GM12875 (cell line): ENCODE results near the gene STRN3.
"Not testable (repeated sequence)": the region's sequence is repeated elsewhere in the genome, so short reads cannot be mapped to it uniquely, and the experiment has no call there.

Source experiments
- H3K4me3 ChIP-seq: one replicate; pipeline ENCODE4 v1.5.1; 2011; ENCODE audit warnings: low read depth, low read length, control low read depth
- CTCF ChIP-seq: IDR thresholded peaks from 2 replicates; pipeline ENCODE4 v1.5.1; 2011; ENCODE audit warnings: low read depth, mild to moderate bottlenecking, control low read depth, inconsistent platforms, low read length, moderate library complexity, borderline replicate concordance; ENCODE audit not compliant: insufficient read depth

STRN3 gene

DNA sequence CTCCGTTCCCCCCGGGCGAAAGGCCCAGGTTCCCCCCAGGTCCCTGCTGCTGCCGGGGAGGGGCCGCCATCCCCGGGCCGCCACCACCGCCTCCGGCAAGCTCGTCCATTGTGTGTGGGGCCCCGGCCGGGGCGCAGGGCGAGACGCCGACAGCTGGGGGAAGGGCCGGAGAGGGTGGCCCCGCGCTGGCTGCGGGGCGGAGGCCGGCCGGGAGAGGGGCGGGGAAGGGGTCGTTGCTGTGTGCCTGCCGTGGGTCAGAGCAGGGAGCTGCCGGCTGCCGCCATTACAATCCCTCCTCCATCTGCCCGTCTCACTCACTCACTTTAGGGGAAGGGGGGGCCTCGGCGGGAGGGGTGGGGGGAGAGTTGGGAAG, at the start of gene STRN3:
TSS of gene STRN3 (minus strand) at position 303 of the 373 bp plus-strand sequence. CDS start at position 109, 194 bp downstream.
- H3K4me3 ChIP-seq: peak within 1 kb of the TSS; percentile 60
- TF ChIP-seq CTCF: no peak

- TF ChIP-seq CTCF: no peak
These were observed 49.0 kb upstream of the STRN3 start for GRCh38 chr14:31075144-31075543.

GRCh38 chr14:31071151-31071550, 45.0 kb upstream of the STRN3 start:
- TF ChIP-seq CTCF: no peak
- H3K4me3 ChIP-seq: no peak overlapping the region

More at GRCh38 chr14:31075144-31075543, 49.0 kb upstream of the STRN3 start:
- no peak overlapping the region for H3K4me3 ChIP-seq

DNA sequence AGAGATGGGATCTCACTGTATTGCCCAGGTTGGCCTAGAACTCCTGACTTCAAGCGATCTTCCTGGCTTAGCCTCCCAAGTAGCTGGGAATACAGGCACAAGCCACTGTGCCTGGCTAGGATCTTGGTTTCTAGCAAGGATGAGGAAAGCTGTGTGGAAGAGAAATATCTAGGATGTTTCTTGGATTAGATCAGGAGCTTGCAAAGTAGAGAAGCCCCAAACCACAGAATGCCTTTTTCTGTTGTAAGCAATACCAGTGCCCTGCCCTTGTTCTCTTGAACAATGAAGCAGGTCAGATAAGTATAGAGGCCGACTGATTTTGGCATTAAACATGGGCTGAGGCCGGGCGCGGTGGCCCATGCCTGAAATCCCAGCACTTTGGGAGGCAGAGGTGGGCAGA, 44.3 kb upstream of the STRN3 start:
- no peak for TF ChIP-seq CTCF
- H3K4me3 ChIP-seq: no peak overlapping the region

DNA sequence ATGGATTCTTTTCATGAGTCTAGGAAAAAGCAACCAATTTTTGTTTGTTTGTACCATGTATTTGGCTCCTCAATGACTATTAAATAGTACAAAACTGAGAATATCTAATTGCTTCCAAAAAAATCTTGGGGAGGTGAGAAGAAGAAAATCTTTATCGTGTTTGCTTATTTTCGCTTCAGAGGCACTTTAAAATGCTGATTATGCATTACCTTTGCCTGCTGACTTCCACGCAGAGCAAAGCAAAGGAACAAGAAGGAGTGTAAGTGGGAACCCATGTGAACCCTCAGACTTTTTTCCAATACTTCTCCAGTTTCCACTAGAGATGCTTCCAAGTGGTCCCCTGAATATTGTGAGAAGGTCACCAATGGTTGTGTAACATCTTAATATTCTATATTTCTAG, 43.2 kb upstream of the STRN3 start:
- TF ChIP-seq CTCF: no peak
- H3K4me3 ChIP-seq: no peak overlapping the region

DNA sequence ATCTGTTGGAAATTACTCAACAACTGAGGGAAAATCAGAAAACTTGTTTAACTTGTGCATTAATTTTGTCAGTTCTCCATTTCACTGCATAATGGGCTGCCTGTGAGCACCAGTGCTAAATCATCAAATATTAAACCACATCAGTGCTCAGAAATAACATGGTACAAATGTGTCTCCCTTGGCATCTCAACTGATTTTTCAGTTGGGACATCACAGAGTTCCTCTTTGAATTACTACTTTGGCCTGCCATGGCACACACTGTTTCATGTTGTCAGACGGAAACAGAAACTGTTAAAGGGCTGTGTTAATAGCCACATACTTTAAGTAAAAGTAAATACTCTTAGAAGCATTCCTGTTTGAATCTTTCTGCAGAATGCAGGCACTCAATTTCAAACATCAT, 42.1 kb upstream of the STRN3 start:
- H3K4me3 ChIP-seq: no peak overlapping the region
- no peak for TF ChIP-seq CTCF

DNA sequence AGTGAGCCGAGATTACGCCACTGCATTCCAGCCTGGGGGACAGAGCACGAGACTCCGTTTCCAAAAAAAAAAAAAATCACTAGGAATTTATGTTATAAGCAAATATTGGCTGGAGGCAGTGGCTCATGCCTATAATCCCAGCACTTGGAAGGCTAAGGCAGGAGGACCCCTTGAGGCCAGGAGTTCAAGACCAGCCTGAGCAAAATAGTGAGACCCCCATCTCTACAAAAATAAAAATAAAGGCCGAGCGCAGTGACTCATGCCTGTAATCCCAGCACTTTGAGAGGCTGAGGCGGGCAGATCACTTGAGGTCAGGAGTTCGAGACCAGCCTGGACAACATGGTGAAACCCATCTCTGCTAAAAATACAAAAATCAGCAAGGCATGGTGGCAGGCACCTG, 36.7 kb upstream of the STRN3 start:
- H3K4me3 ChIP-seq: not testable (repeated sequence)
